NB4 (cell line): ENCODE measurements around the gene C15orf62.

Experiments used
- CTCF ChIP-seq: IDR thresholded peaks from one replicate; pipeline ENCODE4 v1.5.1; 2012; ENCODE audit warnings: low read depth, low read length
- MAX ChIP-seq: IDR thresholded peaks from 2 replicates; pipeline ENCODE4 v1.6.1; 2011; ENCODE audit warnings: low read depth, low read length

DNA sequence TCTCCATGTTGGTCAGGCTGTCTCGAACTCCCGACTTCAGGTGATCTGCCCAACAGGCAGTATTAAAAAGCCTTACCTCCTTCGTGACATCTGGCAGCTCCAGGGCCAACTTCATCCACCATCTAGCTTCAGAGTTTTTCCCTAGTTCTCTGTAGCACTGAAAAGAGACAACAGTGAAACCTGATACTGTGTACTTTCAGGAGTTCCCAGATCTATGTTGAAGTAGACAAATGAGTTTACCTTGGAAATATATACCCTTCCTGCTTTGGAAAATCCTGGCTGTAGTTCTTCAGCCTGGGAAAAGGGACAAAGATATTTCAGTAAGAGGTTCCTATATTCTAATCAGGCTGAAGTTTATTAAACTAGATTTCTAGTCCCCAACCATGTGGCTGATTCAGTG, 32.7 kb upstream of the C15orf62 start:
- no peak for TF ChIP-seq CTCF
- TF ChIP-seq MAX: no peak
